ENCODE results near the gene TEDC2.

GRCh38 chr16:2499890-2500429 is 40.1 kb downstream of the TEDC2 start:
- no peak for TF ChIP-seq POLR2A (IDR thresholded peaks at IDR 0.05)
- TF ChIP-seq CTCF (IDR thresholded peaks at IDR 0.05): no peak
